Measurements from ENCODE around the gene UBAP2.
"Not testable (repeated sequence)": the region's sequence is repeated elsewhere in the genome, so short reads cannot be mapped to it uniquely, and the experiment has no call there.

UBAP2 gene

DNA sequence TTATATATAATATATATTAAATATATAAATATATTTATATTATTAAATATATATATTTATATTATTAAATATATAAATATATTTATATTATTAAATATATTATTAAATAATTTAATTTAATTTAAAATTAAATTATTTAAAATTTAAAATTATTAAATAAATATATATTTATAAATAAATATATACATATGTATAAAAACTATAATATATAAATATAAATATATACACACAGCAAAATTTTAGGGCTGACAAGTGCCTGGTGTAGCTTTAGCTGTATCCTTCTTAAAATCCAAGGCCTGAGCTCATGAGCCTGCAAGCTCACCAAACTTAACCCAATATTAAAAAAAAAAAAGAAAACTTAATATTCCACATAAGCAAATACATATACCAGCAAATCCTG is 53.2 kb downstream of the UBAP2 start:
- TF ChIP-seq ZFX (IDR thresholded peaks at IDR 0.05) = no peak
- TF ChIP-seq, protein P1, sequence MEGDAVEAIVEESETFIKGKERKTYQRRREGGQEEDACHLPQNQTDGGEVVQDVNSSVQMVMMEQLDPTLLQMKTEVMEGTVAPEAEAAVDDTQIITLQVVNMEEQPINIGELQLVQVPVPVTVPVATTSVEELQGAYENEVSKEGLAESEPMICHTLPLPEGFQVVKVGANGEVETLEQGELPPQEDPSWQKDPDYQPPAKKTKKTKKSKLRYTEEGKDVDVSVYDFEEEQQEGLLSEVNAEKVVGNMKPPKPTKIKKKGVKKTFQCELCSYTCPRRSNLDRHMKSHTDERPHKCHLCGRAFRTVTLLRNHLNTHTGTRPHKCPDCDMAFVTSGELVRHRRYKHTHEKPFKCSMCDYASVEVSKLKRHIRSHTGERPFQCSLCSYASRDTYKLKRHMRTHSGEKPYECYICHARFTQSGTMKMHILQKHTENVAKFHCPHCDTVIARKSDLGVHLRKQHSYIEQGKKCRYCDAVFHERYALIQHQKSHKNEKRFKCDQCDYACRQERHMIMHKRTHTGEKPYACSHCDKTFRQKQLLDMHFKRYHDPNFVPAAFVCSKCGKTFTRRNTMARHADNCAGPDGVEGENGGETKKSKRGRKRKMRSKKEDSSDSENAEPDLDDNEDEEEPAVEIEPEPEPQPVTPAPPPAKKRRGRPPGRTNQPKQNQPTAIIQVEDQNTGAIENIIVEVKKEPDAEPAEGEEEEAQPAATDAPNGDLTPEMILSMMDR (conservative IDR thresholded peaks at IDR 0.05) = no peak
- H3K27ac ChIP-seq = no peak overlapping the region

DNA sequence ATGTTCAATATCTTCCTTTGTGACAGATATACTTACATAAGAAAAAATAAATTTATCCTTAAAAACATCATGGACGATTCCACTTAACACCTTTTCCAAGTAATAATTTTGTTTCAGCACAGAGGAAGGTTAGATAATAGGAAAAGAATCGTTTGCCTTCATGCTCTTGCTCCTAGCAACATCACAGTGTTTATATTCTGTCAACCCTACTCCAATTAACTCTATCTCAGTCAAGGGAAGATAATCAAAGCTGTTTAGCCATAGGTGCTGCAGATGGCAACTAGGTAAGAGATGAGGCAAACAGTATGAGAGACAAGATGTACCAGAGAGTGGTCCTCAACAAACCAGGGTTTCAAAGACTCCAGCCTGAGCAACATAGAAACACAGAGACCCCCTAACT is 55.6 kb downstream of the UBAP2 start:
- H3K27ac ChIP-seq = no peak overlapping the region
- no peak for TF ChIP-seq ZFX (IDR thresholded peaks at IDR 0.05)
- TF ChIP-seq, protein P1 (conservative IDR thresholded peaks at IDR 0.05) = no peak

DNA sequence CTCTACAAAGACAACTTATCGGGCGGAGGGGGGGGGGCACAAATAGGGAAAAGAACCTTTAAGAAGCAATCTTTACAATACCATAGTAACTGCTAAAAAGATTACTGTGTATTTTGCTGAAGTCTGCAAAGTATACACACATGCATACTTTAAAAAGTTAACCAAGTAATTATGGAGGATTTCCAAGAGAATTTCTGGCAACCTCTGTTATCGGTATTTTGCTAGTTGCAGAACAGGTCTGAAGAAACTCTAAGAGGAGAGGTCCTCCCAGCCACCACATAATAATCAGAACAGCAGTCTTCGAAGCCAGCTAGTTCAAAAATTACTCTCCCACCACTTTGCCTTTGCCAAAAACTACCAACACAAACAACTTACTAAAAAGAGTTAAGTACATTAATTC is 56.1 kb downstream of the UBAP2 start:
- no peak for TF ChIP-seq ZFX (IDR thresholded peaks at IDR 0.05)
- TF ChIP-seq, protein P1 (conservative IDR thresholded peaks at IDR 0.05) = no peak
- H3K27ac ChIP-seq = no peak overlapping the region

DNA sequence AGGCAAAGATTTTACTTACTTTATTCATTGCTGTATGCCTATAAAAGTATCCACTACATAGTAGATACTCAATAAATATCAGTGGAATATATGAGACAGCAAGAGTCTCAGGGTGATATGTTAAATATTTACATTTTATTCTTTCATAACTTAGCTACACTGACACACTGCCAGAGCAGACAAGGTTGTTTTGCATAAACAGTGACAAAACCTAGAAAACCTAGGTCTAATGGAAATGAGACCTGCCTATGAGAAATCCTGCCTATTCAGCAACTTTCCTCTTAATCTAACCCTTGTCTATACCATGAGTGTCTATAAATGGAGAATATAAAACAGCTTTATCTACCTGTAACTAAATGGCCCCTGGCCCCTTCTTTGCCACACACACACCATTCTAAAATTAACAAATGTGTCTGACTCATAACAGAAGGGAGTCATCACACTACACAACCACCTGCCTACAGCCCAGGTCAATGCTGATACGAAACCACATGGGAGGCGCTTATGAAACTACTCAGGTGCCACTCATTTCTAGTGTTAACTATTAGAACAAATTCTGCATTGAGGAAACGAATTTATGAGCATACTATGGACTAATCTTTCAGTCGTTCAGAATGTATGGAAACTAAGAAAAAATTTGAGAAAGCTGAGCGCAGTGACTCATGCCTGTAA is 60.3 kb downstream of the UBAP2 start:
- no peak for TF ChIP-seq ZFX (IDR thresholded peaks at IDR 0.05)
- TF ChIP-seq, protein P1 (conservative IDR thresholded peaks at IDR 0.05) = no peak
- no peak overlapping the region for H3K27ac ChIP-seq

DNA sequence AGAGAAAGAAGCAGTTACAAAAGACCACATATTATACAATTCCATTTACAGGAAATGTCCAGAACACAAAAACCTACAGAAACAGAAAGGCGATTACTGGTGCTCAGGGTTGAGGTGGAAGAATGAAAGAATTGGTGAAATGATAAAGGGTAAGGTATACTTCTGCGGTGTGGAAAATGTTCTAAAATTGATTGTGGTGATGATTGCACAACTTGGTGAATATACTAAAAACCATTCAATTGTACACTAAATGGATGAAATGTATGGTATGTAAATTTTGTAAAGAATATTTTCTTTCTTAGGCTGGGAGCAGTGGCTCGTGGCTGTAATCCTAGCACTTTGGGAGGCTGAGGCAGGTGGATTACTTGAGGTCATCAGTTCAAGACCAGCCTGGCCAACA is 72.3 kb downstream of the UBAP2 start:
- TF ChIP-seq, protein P1 (conservative IDR thresholded peaks at IDR 0.05) = no peak
- TF ChIP-seq ZFX (IDR thresholded peaks at IDR 0.05) = no peak
- no peak overlapping the region for H3K27ac ChIP-seq

DNA sequence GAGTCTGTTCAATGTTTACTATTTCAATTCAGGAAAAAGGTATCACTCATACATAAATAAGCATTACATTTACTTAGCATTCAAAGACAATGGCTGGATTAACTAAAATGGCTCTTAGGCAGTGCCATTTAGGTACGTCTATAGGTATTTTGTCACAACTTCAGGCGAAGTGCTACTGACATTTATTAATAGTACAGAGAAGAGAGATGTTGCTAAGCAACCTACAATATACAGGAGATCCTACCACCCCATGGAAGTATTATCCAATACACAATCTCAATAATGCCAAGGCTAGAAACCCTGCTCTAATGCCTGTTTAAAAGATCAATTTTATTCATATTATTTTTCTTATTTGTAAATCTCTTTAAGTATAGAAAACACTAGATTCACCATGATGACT is 76.0 kb downstream of the UBAP2 start:
- TF ChIP-seq, protein P1 (conservative IDR thresholded peaks at IDR 0.05) = no peak
- no peak for TF ChIP-seq ZFX (IDR thresholded peaks at IDR 0.05)
- no peak overlapping the region for H3K27ac ChIP-seq

DNA sequence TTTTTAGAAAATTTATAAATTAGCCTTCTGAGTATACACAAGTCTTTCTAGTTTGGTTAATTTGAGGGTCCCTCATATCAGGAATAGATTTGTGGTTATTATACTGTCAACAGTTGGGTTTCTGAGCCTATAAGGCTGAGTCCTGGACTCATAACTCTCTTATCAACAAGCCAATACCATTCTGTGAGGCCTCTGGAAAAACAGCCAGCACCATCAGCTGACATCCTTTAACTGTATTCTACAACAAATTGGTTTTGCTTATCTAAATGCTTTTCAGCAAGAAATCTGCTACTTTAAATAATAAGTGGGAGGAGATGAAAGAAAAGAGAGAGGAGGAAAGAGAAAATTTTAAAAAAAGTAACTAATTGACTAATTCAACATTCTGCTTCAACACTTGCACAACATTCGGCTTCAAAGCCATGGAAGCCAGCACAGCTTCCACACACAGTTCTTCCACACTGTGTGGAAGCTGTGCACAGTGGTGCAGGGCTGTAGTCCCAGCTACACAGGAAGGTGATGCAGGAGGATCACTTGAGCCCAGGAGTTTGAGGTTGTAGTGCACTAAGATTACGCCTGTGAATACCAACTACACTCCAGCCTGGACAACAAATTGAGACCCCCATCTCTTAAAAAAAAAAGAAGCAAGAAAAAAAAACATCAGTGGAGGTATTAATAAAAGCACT is 84.5 kb downstream of the UBAP2 start:
- TF ChIP-seq ZFX (IDR thresholded peaks at IDR 0.05) = no peak
- TF ChIP-seq, protein P1 (conservative IDR thresholded peaks at IDR 0.05) = no peak
- H3K27ac ChIP-seq = no peak overlapping the region

DNA sequence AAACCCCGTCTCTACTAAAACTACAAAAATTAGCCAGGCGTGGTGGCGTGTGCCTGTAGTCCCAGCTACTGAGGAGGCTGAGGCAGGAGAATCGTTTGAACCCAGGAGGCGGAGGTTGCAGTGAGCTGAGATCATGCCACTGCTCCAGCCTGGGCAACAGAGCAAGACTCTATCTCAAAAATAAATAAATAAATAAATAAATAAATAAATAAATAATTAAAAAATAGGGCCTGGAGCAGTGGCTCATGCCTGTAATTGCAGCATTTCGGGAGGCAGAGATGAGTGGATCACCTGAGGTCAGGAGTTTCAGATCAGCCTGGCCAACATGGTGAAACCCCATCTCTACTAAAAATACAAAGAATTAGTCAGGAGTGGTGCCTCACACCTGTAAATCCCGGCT is 86.2 kb downstream of the UBAP2 start:
- H3K27ac ChIP-seq = not testable (repeated sequence)
